BLaER1 (cell line): ENCODE data around the gene ELF4.
A peak's percentile ranks its signal among the peaks of the same experiment; 100 is the strongest.

Experiments
- H3K27ac ChIP-seq: shearing (Covaris generic); formaldehyde crosslinking; 2 replicates; pipeline ENCODE4 v1.8.1; 2022
- H3K27me3 ChIP-seq: shearing (Covaris generic); formaldehyde crosslinking; 2 replicates; pipeline ENCODE4 v1.8.1; 2022
- H3K36me3 ChIP-seq: shearing (Covaris generic); formaldehyde crosslinking; 2 replicates; pipeline ENCODE4 v1.8.1; 2022
- H3K4me1 ChIP-seq: shearing (Covaris generic); formaldehyde crosslinking; 2 replicates; pipeline ENCODE4 v1.8.1; 2022
- H3K4me2 ChIP-seq: shearing (Covaris generic); formaldehyde crosslinking; 2 replicates; pipeline ENCODE4 v1.8.1; 2022
- H3K4me3 ChIP-seq: shearing (Covaris generic); formaldehyde crosslinking; 2 replicates; pipeline ENCODE4 v1.8.1; 2022
- H3K9ac ChIP-seq: shearing (Covaris generic); formaldehyde crosslinking; 2 replicates; pipeline ENCODE4 v1.8.1; 2022
- H3K9me3 ChIP-seq: shearing (Covaris generic); formaldehyde crosslinking; 2 replicates; pipeline ENCODE4 v1.8.1; 2022
- H4K20me1 ChIP-seq: shearing (Covaris generic); formaldehyde crosslinking; 2 replicates; pipeline ENCODE4 v1.8.1; 2022
- Cebpa-rat ChIP-seq: shearing (Covaris generic); IDR thresholded peaks from 2 replicates; pipeline ENCODE4 v1.8.1; 2022

The ELF4 gene

DNA sequence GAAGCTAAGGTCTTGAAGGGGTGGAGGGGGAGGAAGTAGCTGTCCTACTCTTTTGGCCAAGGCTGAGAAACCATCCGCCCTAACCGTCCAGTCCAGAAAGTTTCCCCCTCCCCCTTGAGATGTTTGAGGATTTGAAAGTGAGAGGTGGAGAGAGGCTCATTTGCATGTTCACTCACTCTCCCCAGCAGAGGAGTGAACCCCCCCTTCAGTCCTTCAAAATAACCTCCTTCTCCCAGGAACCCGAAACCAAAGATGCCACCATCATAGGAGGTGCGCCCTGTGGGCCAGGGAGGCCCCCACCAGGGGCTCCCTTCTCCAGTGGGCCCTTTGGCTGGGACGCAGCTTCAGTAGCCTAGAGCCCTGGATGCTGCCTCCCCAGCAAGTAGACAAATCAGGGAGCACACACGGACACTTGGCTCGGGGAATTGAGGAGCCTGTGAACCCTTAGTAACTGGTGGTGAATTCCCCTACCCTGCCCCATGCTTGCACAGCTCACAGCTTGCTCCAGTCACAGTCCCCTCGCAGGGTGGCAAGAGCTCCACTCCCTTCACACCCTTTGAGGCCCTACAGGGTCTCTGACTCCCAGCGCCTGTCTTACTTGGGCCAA, 25.6 kb downstream of the ELF4 start:
- no peak for TF ChIP-seq Cebpa-rat
- H3K4me2 ChIP-seq: peak overlapping the region; percentile 89

GRCh38 chrX:130083656-130084382, 26.5 kb downstream of the ELF4 start:
- Histone ChIP-seq H3K36me3 (no peaks in the 10 kb centered on the region), H3K4me2 (peak overlapping the region; percentile 89), H3K9me3 (no peaks in the 10 kb centered on the region), H3K4me3 (peak overlapping the region; percentile 23; the same call in 1 of the 2 replicates), H3K27me3 (peaks cover 97% of the 10 kb centered on the region), H3K4me1 (peaks cover 85% of the 10 kb centered on the region), H4K20me1 (peaks cover 70% of the 10 kb centered on the region), H3K27ac (peak overlapping the region; percentile 67), H3K9ac (peak overlapping the region; percentile 54; the same call in 1 of the 2 replicates)
- TF ChIP-seq Cebpa-rat: no peak

More for the DNA sequence above, 25.6 kb downstream of the ELF4 start:
- Histone ChIP-seq H3K4me3 (peak overlapping the region; percentile 23; the same call in 1 of the 2 replicates), H3K27me3 (peaks cover 91% of the 10 kb centered on the region), H3K27ac (peak overlapping the region; percentile 67), H3K4me1 (peaks cover 94% of the 10 kb centered on the region), H3K9me3 (no peaks in the 10 kb centered on the region), H3K9ac (peak overlapping the region; percentile 54; the same call in 1 of the 2 replicates), H4K20me1 (peaks cover 72% of the 10 kb centered on the region), H3K36me3 (no peaks in the 10 kb centered on the region)

DNA sequence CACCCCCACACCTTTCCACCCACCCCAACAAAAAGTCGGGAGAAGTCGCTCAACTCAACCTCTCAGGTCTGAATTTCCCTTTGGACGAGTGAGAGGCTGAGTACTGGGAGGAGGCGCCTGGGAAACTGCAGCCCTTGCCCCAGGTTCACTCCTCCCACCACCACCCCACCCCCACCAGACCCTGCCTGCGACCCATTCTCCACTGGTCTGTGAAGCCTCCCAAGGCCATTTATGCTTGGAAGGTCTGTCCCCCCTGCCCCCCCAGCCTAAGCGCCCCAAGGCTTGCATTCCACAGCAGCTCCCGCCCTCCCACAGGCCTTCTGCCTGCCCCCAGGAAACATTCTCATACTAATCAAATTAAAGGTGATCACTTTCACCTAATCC, 27.2 kb downstream of the ELF4 start:
- Histone ChIP-seq H3K9me3 (no peaks in the 10 kb centered on the region), H3K36me3 (no peaks in the 10 kb centered on the region), H4K20me1 (peaks cover 62% of the 10 kb centered on the region), H3K4me2 (peak overlapping the region; percentile 89), H3K4me3 (no peak overlapping the region; the same call in 1 of the 2 replicates), H3K27ac (peak overlapping the region; percentile 67; the same call in 1 of the 2 replicates), H3K9ac (no peak overlapping the region), H3K27me3 (peaks cover 93% of the 10 kb centered on the region), H3K4me1 (peaks cover 78% of the 10 kb centered on the region)
- no peak for TF ChIP-seq Cebpa-rat

DNA sequence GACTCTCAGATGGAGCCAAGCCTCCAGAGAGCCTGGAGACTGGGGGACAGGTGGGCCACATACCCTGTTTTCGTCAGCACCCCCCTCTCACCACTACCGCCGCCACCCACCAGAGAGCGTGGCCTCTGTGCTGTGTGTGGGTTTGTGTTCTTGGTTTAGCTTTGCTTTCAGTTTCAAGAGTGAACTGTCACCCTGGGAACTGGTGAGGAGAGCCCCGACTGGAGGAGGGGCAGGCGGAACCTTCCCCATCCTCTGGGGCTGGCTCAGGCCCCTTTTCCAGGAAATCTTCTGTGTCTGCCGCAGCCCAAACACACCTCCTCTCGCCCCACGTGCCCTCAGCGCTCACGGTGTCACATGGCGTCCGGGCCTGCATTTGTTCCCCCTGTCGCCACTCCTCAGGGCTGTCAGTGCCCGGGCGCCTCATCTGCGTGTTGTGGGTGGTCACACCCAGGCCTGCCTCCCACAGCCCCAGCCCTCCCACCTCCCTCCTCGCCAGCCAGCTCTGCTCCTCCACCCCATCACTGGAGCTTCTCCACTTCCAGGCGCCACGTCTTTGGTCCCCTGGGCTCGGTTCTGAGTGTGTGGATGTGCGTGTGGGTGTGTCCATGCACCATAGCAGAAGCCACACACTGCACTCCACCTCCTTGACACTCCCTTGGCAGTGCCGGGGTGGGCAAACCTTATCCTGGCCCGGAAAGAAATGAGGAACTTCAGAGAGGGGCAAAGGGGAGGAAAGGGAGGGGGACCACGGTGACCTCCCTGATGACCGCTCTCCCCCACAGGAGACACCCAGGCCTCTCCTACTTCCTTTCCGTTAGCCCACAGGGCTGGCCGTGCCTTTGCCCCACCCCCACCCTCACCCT, 27.8 kb downstream of the ELF4 start:
- no peak for TF ChIP-seq Cebpa-rat
- peak overlapping the region; percentile 89 for H3K4me2 ChIP-seq
- no peaks in the 10 kb centered on the region for H3K36me3 ChIP-seq
- H4K20me1 ChIP-seq: peaks cover 56% of the 10 kb centered on the region
- peaks cover 88% of the 10 kb centered on the region for H3K27me3 ChIP-seq
- H3K9ac ChIP-seq: peak overlapping the region; percentile 75
- H3K4me1 ChIP-seq: peaks cover 72% of the 10 kb centered on the region
- peak overlapping the region; percentile 56 for H3K4me3 ChIP-seq
- H3K9me3 ChIP-seq: no peaks in the 10 kb centered on the region
- peak overlapping the region; percentile 84 for H3K27ac ChIP-seq

- no peak for TF ChIP-seq Cebpa-rat
- Histone ChIP-seq H4K20me1 (peaks cover 48% of the 10 kb centered on the region), H3K9ac (peak overlapping the region; percentile 75)
These were observed 28.8 kb downstream of the ELF4 start for GRCh38 chrX:130081421-130082045.

DNA sequence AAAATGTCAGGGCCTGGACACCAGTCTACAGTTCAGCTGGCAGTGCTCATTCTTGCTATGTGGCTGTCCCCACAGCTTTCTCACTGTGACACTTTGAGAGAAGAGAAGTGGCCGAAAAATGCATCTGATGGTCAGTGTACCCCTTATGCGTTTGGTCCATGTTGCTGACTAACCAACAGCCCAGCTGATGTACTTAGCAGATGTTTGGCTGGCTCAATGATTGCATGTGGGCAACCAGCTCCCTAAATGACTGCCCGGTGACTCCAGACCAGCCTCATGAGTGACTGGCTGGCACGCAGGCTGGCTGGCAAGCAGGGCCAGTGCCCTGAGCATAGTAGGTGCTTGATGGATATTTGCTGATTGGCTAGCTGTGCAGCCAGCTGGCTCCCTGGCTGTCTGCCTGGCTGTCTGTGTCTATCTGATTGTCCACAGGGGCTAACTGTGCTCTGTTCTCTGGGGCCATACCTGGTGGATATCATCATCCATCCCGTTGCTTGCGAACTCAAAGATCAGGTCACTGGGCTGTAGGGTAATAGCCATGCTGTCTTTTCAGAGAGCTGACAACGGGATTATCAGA, 29.4 kb downstream of the ELF4 start:
- TF ChIP-seq Cebpa-rat: no peak
- peak overlapping the region; percentile 89 for H3K4me2 ChIP-seq
- H3K4me1 ChIP-seq: peaks cover 71% of the 10 kb centered on the region
- peak overlapping the region; percentile 84 for H3K27ac ChIP-seq
- H3K9me3 ChIP-seq: no peaks in the 10 kb centered on the region
- no peak overlapping the region for H3K9ac ChIP-seq
- H3K27me3 ChIP-seq: peaks cover 77% of the 10 kb centered on the region
- peaks cover 41% of the 10 kb centered on the region for H4K20me1 ChIP-seq
- no peak overlapping the region for H3K4me3 ChIP-seq
- H3K36me3 ChIP-seq: no peaks in the 10 kb centered on the region

More at GRCh38 chrX:130081421-130082045, 28.8 kb downstream of the ELF4 start:
- peaks cover 83% of the 10 kb centered on the region for H3K27me3 ChIP-seq
- H3K4me1 ChIP-seq: peaks cover 71% of the 10 kb centered on the region
- peak overlapping the region; percentile 84 for H3K27ac ChIP-seq
- no peaks in the 10 kb centered on the region for H3K9me3 ChIP-seq
- H3K4me2 ChIP-seq: peak overlapping the region; percentile 89
- H3K4me3 ChIP-seq: peak overlapping the region; percentile 56
- H3K36me3 ChIP-seq: no peaks in the 10 kb centered on the region

GRCh38 chrX:130079824-130080406, 30.4 kb downstream of the ELF4 start:
- H4K20me1 ChIP-seq: peaks cover 37% of the 10 kb centered on the region

DNA sequence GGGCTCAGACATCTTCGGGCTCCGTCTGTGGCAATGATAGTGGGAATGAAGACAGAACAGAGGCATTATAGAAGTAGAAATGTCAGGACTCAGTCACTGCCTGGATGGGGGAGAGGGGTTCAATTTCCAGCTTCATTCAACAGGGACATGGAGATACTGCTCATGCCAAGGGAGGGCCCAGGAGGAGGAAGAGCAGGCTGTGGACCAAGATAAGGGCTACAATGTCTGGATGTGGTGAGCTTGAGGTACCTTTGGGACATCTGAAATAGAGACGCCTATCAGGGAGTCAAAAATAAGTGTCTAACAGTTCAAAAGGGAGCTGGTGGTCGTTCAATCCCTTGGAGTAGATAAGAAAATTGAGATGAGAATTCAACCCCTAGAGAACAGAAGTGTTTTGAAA, 34.5 kb downstream of the ELF4 start:
- Histone ChIP-seq H3K4me2 (peak overlapping the region; percentile 31; the same call in 1 of the 2 replicates), H3K9me3 (peaks cover 8% of the 10 kb centered on the region; the same call in 1 of the 2 replicates), H3K4me1 (peaks cover 56% of the 10 kb centered on the region), H3K9ac (0 out of 2 replicates have a peak overlapping the region, but pooled peaks have one; percentile 15), H3K4me3 (no peak overlapping the region), H3K36me3 (peaks cover 23% of the 10 kb centered on the region), H3K27me3 (peaks cover 58% of the 10 kb centered on the region), H4K20me1 (peaks cover 7% of the 10 kb centered on the region), H3K27ac (peak overlapping the region; percentile 19; the same call in 1 of the 2 replicates)
- no peak for TF ChIP-seq Cebpa-rat

More at GRCh38 chrX:130079824-130080406, 30.4 kb downstream of the ELF4 start:
- Histone ChIP-seq H3K27me3 (peaks cover 72% of the 10 kb centered on the region), H3K36me3 (0 out of 2 replicates have a peak, but pooled peaks cover under 1% of the 10 kb centered on the region), H3K9ac (no peak overlapping the region), H3K4me3 (no peak overlapping the region), H3K27ac (no peak overlapping the region), H3K4me2 (no peak overlapping the region), H3K4me1 (peaks cover 66% of the 10 kb centered on the region), H3K9me3 (no peaks in the 10 kb centered on the region)
- no peak for TF ChIP-seq Cebpa-rat
